Right cardiac atrium (tissue), 5 donors: ENCODE results near the gene MTG1. TPM values are rescaled to one million over a fixed set of nuclear protein-coding genes. Genes with fewer than 3 reads are reported as not detected.
"Not testable (repeated sequence)": the region's sequence is repeated elsewhere in the genome, so short reads cannot be mapped to it uniquely, and the experiment has no call there.

Source experiments
- ATAC-seq, 2 donors: fragments of 200-7000 bp; cut with Tn5 transposase; one replicate each; pipeline versions ENCODE4 v1.8.0 to v1.9.1; 2020; ENCODE audit warnings: moderate library complexity in 2 of 2, mild to moderate bottlenecking in 1 of 2
- DNase-seq, 3 donors: peaks; one replicate each; pipeline ENCODE4 v3.0.0-alpha.2; 2020
- H3K27ac ChIP-seq: one replicate; pipeline ENCODE4 v1.5.1; 2013; ENCODE audit warnings: mild to moderate bottlenecking, low read length, control low read depth, moderate library complexity
- H3K27me3 ChIP-seq: one replicate; pipeline ENCODE4 v1.6.1; 2013; ENCODE audit not compliant: control insufficient read depth, insufficient read depth
- H3K4me1 ChIP-seq: one replicate; pipeline ENCODE4 v1.6.1; 2013; ENCODE audit warnings: low read length; ENCODE audit not compliant: control insufficient read depth, insufficient read depth
- H3K4me3 ChIP-seq: one replicate; pipeline ENCODE4 v1.5.1; 2013; ENCODE audit warnings: low read length, control low read depth
- H3K9me3 ChIP-seq: one replicate; pipeline ENCODE4 v1.6.1; 2013; ENCODE audit warnings: low read length; ENCODE audit not compliant: control insufficient read depth
- WGBS: extraction: QIAGEN DNeasy Blood & Tissue Kit; methylation state at CpG from one replicate; pipeline ENCODE4 v1.1.7; 2013; 5-methylcytosine and 5-hydroxymethylcytosine counted together
- intact Hi-C, 4 donors: fragments of 100-400 bp; cut with DNase I; formaldehyde crosslinking; loops; one replicate each; pipeline versions ENCODE4 v1.11.0 to v1.14.0; 2022 to 2023
- microRNA-seq, 2 donors: library from miRNA; unstranded; fragments of <30 nt; microRNA quantifications; one replicate each; pipeline ENCODE4 v1.2.0, GENCODE V29; 2020 to 2021
- polyA plus RNA-seq: library from polyadenylated mRNA; stranded (reverse); fragments of 200-250 nt; gene quantifications from one replicate; pipeline ENCODE4 v1.2.3, GENCODE V29; 2013
- total RNA-seq, 4 donors: library from RNA; stranded (reverse); fragmentation: NEBNext Ultra II Directional; extraction: Animal tissue kit (Norgen Biotek cat#: 25700); gene quantifications; one replicate each; pipeline ENCODE4 v1.2.1, GENCODE V29; 2021
- donor health status: healthy with polysubstance abuse.
- donor health status: DM: no; HTN: yes; CAD: no.
- donor health status: DM: no; HTN: no; CAD: no.
- donor health status: DM: no; HTN: yes; CAD: no; lungs with severe emphysema.
- donor health status: DM: yes; HTN: yes; CAD: no.

MTG1 gene
- total and polyA plus RNA-seq, 5 donors, result 17.2 to 25.3 (median 21.4) TPM

GRCh38 chr10:133465191-133465949, 71.4 kb downstream of the MTG1 start:
- intact Hi-C loops, result no loop called here
- no peaks in the 10 kb centered on the region for H3K4me1 ChIP-seq
- no peak overlapping the region for H3K27ac ChIP-seq
- H3K9me3 ChIP-seq, result no peaks in the 10 kb centered on the region
- no peak for ATAC-seq
- DNase-seq, result no peak
- no peak overlapping the region for H3K4me3 ChIP-seq
- WGBS, result 23% methylated on average over 55 of the region's 55 CpGs
- H3K27me3 ChIP-seq, result no peaks in the 10 kb centered on the region

GRCh38 chr10:133465950-133466474, 72.1 kb downstream of the MTG1 start:
- Histone ChIP-seq H3K4me3 (no peak overlapping the region), H3K9me3 (no peaks in the 10 kb centered on the region), H3K4me1 (no peaks in the 10 kb centered on the region), H3K27me3 (no peaks in the 10 kb centered on the region), H3K27ac (no peak overlapping the region)
- ATAC-seq, result no peak
- intact Hi-C loops, result no loop called here
- no peak for DNase-seq
- 89% methylated on average over 7 of the region's 7 CpGs for WGBS

- Histone ChIP-seq H3K9me3 (no peaks in the 10 kb centered on the region), H3K27me3 (no peaks in the 10 kb centered on the region), H3K4me3 (no peak overlapping the region), H3K4me1 (no peaks in the 10 kb centered on the region), H3K27ac (no peak overlapping the region)
- intact Hi-C loops, result no loop called here
- 90% methylated on average over 7 of the region's 7 CpGs for WGBS
- ATAC-seq (no peak), DNase-seq (no peak)
These were observed 72.8 kb downstream of the MTG1 start for GRCh38 chr10:133466683-133467275.

- Histone ChIP-seq H3K27ac (no peak overlapping the region), H3K9me3 (no peaks in the 10 kb centered on the region), H3K27me3 (no peaks in the 10 kb centered on the region), H3K4me3 (no peak overlapping the region), H3K4me1 (no peaks in the 10 kb centered on the region)
- ATAC-seq (no peak), DNase-seq (no peak)
- intact Hi-C loops, result no loop called here
- 89% methylated on average over 17 of the region's 17 CpGs for WGBS
These were observed 73.4 kb downstream of the MTG1 start for GRCh38 chr10:133467286-133467911.

GRCh38 chr10:133469205-133469604, 75.2 kb downstream of the MTG1 start:
- H3K27me3 ChIP-seq, H3K4me1 ChIP-seq, DNase-seq, H3K4me3 ChIP-seq, H3K27ac ChIP-seq, ATAC-seq, intact Hi-C loops, H3K9me3 ChIP-seq: not testable (repeated sequence)
- WGBS, result 81% methylated on average over 3 of the region's 3 CpGs

GRCh38 chr10:133471300-133472109, 77.5 kb downstream of the MTG1 start:
- intact Hi-C loops, result no loop called here
- H3K27ac ChIP-seq, result no peak overlapping the region
- ATAC-seq (no peak), DNase-seq (no peak)
- no peaks in the 10 kb centered on the region for H3K27me3 ChIP-seq
- H3K9me3 ChIP-seq, result no peaks in the 10 kb centered on the region
- 76% methylated on average over 7 of the region's 7 CpGs for WGBS
- no peak overlapping the region for H3K4me3 ChIP-seq
- H3K4me1 ChIP-seq, result no peaks in the 10 kb centered on the region

Small RNA genes lying within 50 kb of the gene (microRNA-seq; reads per million reads assigned to microRNA genes)
- gene MIR3944, result 0 reads per million in 2 donors

Other genes starting within 250 kb of the MTG1 start
- 1 to 10 TPM in 2 of 4 donors, under 1 TPM in 2; 0.41 to 1.4 (median 0.91) TPM for gene KNDC1, start 233.9 kb upstream of the MTG1 start, total RNA-seq
- 0.23 TPM for gene KNDC1, start 233.9 kb upstream of the MTG1 start, polyA plus RNA-seq
- not detected for gene UTF1, start 163.9 kb upstream of the MTG1 start, total RNA-seq
- not detected for gene UTF1, start 163.9 kb upstream of the MTG1 start, polyA plus RNA-seq
- gene VENTX, start 156.3 kb upstream of the MTG1 start, total RNA-seq, result under 1 TPM; 0.45 to 0.89 (median 0.68) TPM
- 0.48 TPM for gene VENTX, start 156.3 kb upstream of the MTG1 start, polyA plus RNA-seq
- gene ADAM8, start 117.3 kb upstream of the MTG1 start, total RNA-seq, result 1 to 10 TPM; 1.4 to 2.1 (median 1.5) TPM
- gene ADAM8, start 117.3 kb upstream of the MTG1 start, polyA plus RNA-seq, result 0.50 TPM
- gene TUBGCP2, start 85.3 kb upstream of the MTG1 start, total RNA-seq, result 10 to 100 TPM; 34.9 to 45.9 (median 37.4) TPM
- 23.0 TPM for gene TUBGCP2, start 85.3 kb upstream of the MTG1 start, polyA plus RNA-seq
- gene ZNF511, start 85.2 kb upstream of the MTG1 start, total RNA-seq, result 10 to 100 TPM; 40.2 to 51.8 (median 49.2) TPM
- 60.8 TPM for gene ZNF511, start 85.2 kb upstream of the MTG1 start, polyA plus RNA-seq
- not detected for gene CALY, start 57.3 kb upstream of the MTG1 start, total RNA-seq
- gene CALY, start 57.3 kb upstream of the MTG1 start, polyA plus RNA-seq, result 0.18 TPM
- not detected for gene PRAP1, start 46.8 kb upstream of the MTG1 start, total RNA-seq
- not detected for gene PRAP1, start 46.8 kb upstream of the MTG1 start, polyA plus RNA-seq
- gene FUOM, start 36.1 kb upstream of the MTG1 start, total RNA-seq, result 10 to 100 TPM; 19.7 to 25.0 (median 21.8) TPM
- gene FUOM, start 36.1 kb upstream of the MTG1 start, polyA plus RNA-seq, result 26.9 TPM
- 100 to 1,000 TPM in 2 of 4 donors, 10 to 100 TPM in 2; 91.0 to 124 (median 107) TPM for gene ECHS1, start 20.8 kb upstream of the MTG1 start, total RNA-seq
- gene ECHS1, start 20.8 kb upstream of the MTG1 start, polyA plus RNA-seq, result 177 TPM
- 1 to 10 TPM; 2.9 to 3.4 (median 3.2) TPM for gene PAOX, start 14.9 kb upstream of the MTG1 start, total RNA-seq
- 2.7 TPM for gene PAOX, start 14.9 kb upstream of the MTG1 start, polyA plus RNA-seq
- gene SPRN, start 30.5 kb downstream of the MTG1 start, total RNA-seq, result not detected
- 0.11 TPM for gene SPRN, start 30.5 kb downstream of the MTG1 start, polyA plus RNA-seq
- 1 to 10 TPM in 1 of 4 donors, under 1 TPM in 3; 0.56 to 1.4 (median 0.88) TPM for gene SCART1, start 59.8 kb downstream of the MTG1 start, total RNA-seq
- 0.29 TPM for gene SCART1, start 59.8 kb downstream of the MTG1 start, polyA plus RNA-seq
- gene CYP2E1, start 133.2 kb downstream of the MTG1 start, total RNA-seq, result 1 to 10 TPM in 3 of 4 donors, under 1 TPM in 1; 0.80 to 1.3 (median 1.2) TPM
- 0.36 TPM for gene CYP2E1, start 133.2 kb downstream of the MTG1 start, polyA plus RNA-seq
- gene SYCE1, start 171.4 kb downstream of the MTG1 start, total RNA-seq, result 1 to 10 TPM in 1 of 4 donors, under 1 TPM in 2, not detected in 1; 0.09 to 1.6 (median 0.37) TPM
- 0.34 TPM for gene SYCE1, start 171.4 kb downstream of the MTG1 start, polyA plus RNA-seq
- gene FRG2B, start 232.6 kb downstream of the MTG1 start, total RNA-seq, result not detected
- gene FRG2B, start 232.6 kb downstream of the MTG1 start, polyA plus RNA-seq, result not detected